Testis (tissue), 5 donors: ENCODE measurements around the gene TEX11. TPM values are rescaled to one million over a fixed set of nuclear protein-coding genes. Genes with fewer than 3 reads are reported as not detected.
A peak's percentile ranks its signal among the peaks of the same experiment; 100 is the strongest.

Source experiments
- DNase-seq: peaks from one replicate; pipeline ENCODE4 v3.0.0-alpha.2; 2019
- H3K27ac ChIP-seq, 2 donors: fragments of 200-600 bp; sonication (generic); one replicate each; pipeline ENCODE4 v1.5.1; 2019
- H3K27me3 ChIP-seq: fragments of 200-600 bp; sonication (generic); one replicate; pipeline ENCODE4 v1.5.1; 2019
- H3K36me3 ChIP-seq: fragments of 200-600 bp; sonication (generic); one replicate; pipeline ENCODE4 v1.5.1; 2017; ENCODE audit warnings: low read depth; ENCODE audit errors: missing control alignments
- H3K4me1 ChIP-seq: fragments of 200-600 bp; sonication (generic); one replicate; pipeline ENCODE4 v1.5.1; 2019
- H3K4me3 ChIP-seq, 2 donors: fragments of 200-600 bp; sonication (generic); one replicate each; pipeline ENCODE4 v1.5.1; 2017 to 2019
- H3K9me3 ChIP-seq: fragments of 200-600 bp; sonication (generic); one replicate; pipeline ENCODE4 v1.5.1; 2017
- POLR2A ChIP-seq: fragments of 450-650 bp; IDR thresholded peaks from one replicate; pipeline ENCODE4 v1.6.1; 2017; ENCODE audit warnings: antibody characterized with exemption, mild to moderate bottlenecking, moderate library complexity
- WGBS, 2 donors: methylation state at CpG; one replicate each; pipeline ENCODE4 v1.1.5; 2018; 5-methylcytosine and 5-hydroxymethylcytosine counted together
- intact Hi-C: fragments of 100-400 bp; cut with DNase I; formaldehyde crosslinking; loops from one replicate; pipeline ENCODE4 v1.15.1; 2023; ENCODE audit warnings: low total_unique reads
- long read RNA-seq, 2 donors: transcript quantifications; one replicate each; lab custom pipeline, GENCODE V29; 2026
- polyA plus RNA-seq: library from polyadenylated mRNA; stranded (reverse); fragments of 350-450 nt; fragmentation: Illumina TruSeq; extraction: RNeasy Lipid Tissue Mini Kit (QIAGEN cat#74804); gene quantifications from one replicate; pipeline ENCODE4 v1.2.3, GENCODE V29; 2014; ENCODE audit warnings: low read depth, low replicate concordance; ENCODE audit not compliant: insufficient read depth
- total RNA-seq, 2 donors: library from RNA; depleted of rRNA; stranded (reverse); fragments of >200 nt; gene quantifications; one replicate each; pipeline ENCODE4 v1.2.3, GENCODE V29; 2016
- TF ChIP-seq, protein P1 (sequence below), 3 experiments: fragments of 450-650 bp in 2 of 3; fragments of 200-600 bp in 1 of 3; sonication (generic) in 1 of 3; IDR thresholded peaks; one replicate each; pipeline ENCODE4 v1.5.1; 2016 to 2019; ENCODE audit warnings: antibody characterized with exemption in 3 of 3, mild to moderate bottlenecking in 2 of 3, moderate library complexity in 1 of 3

TEX11 gene
- total RNA-seq (10 to 100 TPM in 1 of 2 donors, 1 to 10 TPM in 1; 7.1 to 17.0 TPM), polyA plus RNA-seq (12.6 TPM)
- long read RNA-seq, donor 1 = 0 reads
- long read RNA-seq, donor 2 = 0 reads

DNA sequence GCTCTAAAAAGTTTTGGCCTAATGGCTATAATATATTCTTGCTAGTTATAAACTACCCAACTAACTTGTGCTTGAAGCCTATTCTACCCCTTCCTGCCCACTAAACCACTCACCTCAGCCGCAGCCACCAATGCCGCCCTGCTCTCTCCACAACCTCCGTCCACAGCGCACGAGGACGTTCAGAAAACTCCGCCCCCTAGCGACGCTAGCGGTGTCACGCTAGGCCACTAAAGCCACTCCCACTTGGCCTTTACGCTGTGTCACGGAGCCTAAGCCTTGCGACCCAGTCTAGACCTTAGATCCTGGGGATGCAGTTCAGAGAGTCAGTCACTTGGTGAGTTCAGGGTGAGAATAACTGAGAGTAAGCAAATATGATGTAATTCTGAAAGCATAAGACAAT is at the start of gene TEX11:
Gene TEX11, minus strand, starts transcription at position 171 of the 400 bp plus-strand sequence. CDS start 922 bp downstream, outside the sequence.
- Histone ChIP-seq H3K9me3 (no peaks in the 10 kb centered on the region), H3K27me3 (no peaks in the 10 kb centered on the region), H3K36me3 (no peaks in the 10 kb centered on the region), H3K27ac (no peak within 1 kb of the TSS), H3K4me1 (no peaks in the 10 kb centered on the region), H3K4me3 (peak within 1 kb of the TSS in 1 of 2 donors; percentile 12)
- intact Hi-C loops = no loop called here
- 50 to 78% methylated on average over 8 to 14 of the region's 14 CpGs for WGBS, 2 donors
- DNase-seq = peak; percentile 22
- TF ChIP-seq, protein P1, sequence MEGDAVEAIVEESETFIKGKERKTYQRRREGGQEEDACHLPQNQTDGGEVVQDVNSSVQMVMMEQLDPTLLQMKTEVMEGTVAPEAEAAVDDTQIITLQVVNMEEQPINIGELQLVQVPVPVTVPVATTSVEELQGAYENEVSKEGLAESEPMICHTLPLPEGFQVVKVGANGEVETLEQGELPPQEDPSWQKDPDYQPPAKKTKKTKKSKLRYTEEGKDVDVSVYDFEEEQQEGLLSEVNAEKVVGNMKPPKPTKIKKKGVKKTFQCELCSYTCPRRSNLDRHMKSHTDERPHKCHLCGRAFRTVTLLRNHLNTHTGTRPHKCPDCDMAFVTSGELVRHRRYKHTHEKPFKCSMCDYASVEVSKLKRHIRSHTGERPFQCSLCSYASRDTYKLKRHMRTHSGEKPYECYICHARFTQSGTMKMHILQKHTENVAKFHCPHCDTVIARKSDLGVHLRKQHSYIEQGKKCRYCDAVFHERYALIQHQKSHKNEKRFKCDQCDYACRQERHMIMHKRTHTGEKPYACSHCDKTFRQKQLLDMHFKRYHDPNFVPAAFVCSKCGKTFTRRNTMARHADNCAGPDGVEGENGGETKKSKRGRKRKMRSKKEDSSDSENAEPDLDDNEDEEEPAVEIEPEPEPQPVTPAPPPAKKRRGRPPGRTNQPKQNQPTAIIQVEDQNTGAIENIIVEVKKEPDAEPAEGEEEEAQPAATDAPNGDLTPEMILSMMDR (IDR thresholded peaks at IDR 0.05) = no peak
- TF ChIP-seq POLR2A = no peak

DNA sequence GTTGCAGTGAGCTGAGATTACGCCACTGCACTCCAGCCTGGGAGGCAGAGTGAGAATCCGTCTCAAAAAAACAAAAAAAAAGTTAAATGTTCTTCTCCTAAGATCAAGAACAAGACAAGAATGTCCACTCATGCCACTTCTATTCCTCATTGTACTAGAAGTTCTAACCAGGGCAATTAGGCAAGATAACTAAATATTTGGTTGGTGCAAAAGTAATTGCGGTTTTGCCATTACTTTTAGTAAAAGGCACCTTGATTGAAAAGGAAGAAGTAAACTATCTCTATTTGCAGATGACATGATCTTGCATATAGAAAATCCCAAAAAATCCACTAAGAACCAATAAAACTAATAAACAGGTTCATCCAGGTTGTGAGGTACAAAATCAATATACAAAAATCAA is 46.4 kb upstream of the TEX11 start:
- WGBS, 2 donors = 71 to 95% methylated on average over 3 of the region's 3 CpGs
- TF ChIP-seq, protein P1 (IDR thresholded peaks at IDR 0.05) = no peak
- no peak for TF ChIP-seq POLR2A
- intact Hi-C loops = no loop called here

DNA sequence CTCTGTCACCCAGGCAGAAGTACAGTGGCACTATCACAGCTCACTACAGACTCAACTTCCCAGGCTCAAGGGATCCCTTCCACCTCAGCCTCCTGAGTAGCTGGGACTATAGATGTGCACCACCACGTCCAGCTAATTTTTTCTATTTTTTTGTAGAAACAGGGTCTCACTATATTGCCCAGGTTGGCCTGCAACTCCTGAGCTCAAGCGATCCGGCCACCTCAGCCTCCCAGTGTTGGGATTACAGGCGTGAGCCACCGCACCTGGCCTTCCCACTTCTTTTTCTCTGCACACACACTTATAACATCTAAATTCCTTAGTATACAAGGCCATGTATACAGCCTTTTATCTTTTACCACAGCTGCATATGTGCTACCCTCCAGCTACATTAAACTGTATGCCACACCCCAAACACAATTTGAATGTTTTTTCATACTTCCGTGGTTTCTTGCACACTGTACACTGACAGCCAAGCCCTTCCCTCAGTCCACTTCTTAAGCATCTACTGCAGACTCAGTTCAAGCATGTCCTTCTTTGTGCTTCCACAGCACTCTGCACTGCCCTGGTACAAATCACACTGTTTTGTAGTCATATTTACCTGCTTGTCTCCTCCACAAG is 15.9 kb upstream of the TEX11 start:
- TF ChIP-seq POLR2A = no peak
- TF ChIP-seq, protein P1 (IDR thresholded peaks at IDR 0.05) = no peak
- H3K4me1 ChIP-seq = no peaks in the 10 kb centered on the region
- H3K36me3 ChIP-seq = no peaks in the 10 kb centered on the region
- no peaks in the 10 kb centered on the region for H3K27me3 ChIP-seq
- intact Hi-C loops = no loop called here
- no peak overlapping the region for H3K27ac ChIP-seq
- no peak for DNase-seq
- no peak overlapping the region for H3K4me3 ChIP-seq
- 85 to 95% methylated on average over 6 of the region's 6 CpGs for WGBS, 2 donors
- no peaks in the 10 kb centered on the region for H3K9me3 ChIP-seq

More for the DNA sequence above, 46.4 kb upstream of the TEX11 start:
- no peak overlapping the region for H3K27ac ChIP-seq
- H3K9me3 ChIP-seq = no peaks in the 10 kb centered on the region
- no peaks in the 10 kb centered on the region for H3K4me1 ChIP-seq
- DNase-seq = no peak
- H3K27me3 ChIP-seq = no peaks in the 10 kb centered on the region
- H3K36me3 ChIP-seq = no peaks in the 10 kb centered on the region
- no peak overlapping the region for H3K4me3 ChIP-seq

DNA sequence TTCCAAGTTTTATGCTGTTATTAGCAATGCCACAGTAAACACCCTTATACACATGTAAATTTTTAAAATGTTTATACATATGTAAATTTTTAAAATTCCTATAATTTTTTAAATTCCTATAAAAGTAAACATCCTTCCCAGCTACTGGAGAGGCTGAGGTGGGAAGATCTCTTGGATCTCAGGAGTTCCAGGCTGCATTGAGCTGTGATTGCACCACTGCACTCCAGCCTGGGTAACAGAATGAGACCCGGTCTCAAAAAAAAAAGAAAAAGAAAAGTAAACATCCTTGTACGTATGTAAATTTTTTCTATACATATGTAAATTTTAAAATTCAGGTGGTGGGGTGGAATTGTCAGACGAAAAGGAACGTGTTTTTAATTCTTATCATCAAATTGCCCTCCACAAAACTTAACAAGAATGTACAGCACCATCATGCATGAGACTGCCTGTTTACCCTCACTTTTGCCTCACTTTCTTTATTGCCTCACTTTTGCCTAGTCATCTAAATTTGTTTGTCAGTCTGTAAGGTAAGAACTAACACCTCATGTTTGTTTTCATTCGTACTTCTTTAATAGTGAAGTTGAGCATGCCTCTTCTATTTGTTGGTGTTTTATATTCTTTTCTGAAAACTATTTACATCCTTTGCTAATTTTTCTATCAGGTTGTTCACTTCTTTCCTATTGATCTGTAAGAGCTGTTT is 14.4 kb upstream of the TEX11 start:
- Histone ChIP-seq H3K27me3 (no peaks in the 10 kb centered on the region), H3K27ac (no peak overlapping the region), H3K36me3 (no peaks in the 10 kb centered on the region), H3K4me3 (no peak overlapping the region), H3K4me1 (no peaks in the 10 kb centered on the region), H3K9me3 (no peaks in the 10 kb centered on the region)
- 39 to 52% methylated on average over 5 of the region's 5 CpGs for WGBS, 2 donors
- intact Hi-C loops = no loop called here
- no peak for DNase-seq
- no peak for TF ChIP-seq POLR2A
- TF ChIP-seq, protein P1 (IDR thresholded peaks at IDR 0.05) = no peak
